ENCODE data around the gene ORAI2.

GRCh38 chr7:102429141-102429899 lies 4.1 kb upstream of the ORAI2 start:
- no peak for TF ChIP-seq ASH2L (IDR thresholded peaks at IDR 0.05; ENCODE audit: borderline replicate concordance, low read depth)
- TF ChIP-seq CHD4 (IDR thresholded peaks at IDR 0.05), result no peak
- no peak for TF ChIP-seq NFIC (IDR thresholded peaks at IDR 0.05; ENCODE audit: low read depth, low read length)
- TF ChIP-seq USF1 (IDR thresholded peaks at IDR 0.05; ENCODE audit: borderline replicate concordance, extremely low read length, insufficient read depth, low read depth, low read length), result no peak
- no peak for TF ChIP-seq CTCF (IDR thresholded peaks at IDR 0.05 in 2 of 3, conservative IDR thresholded peaks at IDR 0.05 in 1 of 3; ENCODE audit: control insufficient read depth in 2 of 3, extremely low read depth in 1 of 3, insufficient read depth in 1 of 3, low read depth in 3 of 3, low read length in 3 of 3)
- no peak for TF ChIP-seq YBX1 (IDR thresholded peaks at IDR 0.05)
- no peak for TF ChIP-seq TBL1XR1 (IDR thresholded peaks at IDR 0.05; ENCODE audit: low read depth, low read length)
- no peak for TF ChIP-seq CBFB (IDR thresholded peaks at IDR 0.05; ENCODE audit: low read depth)
- no peak for TF ChIP-seq PKNOX1 (IDR thresholded peaks at IDR 0.05)
- TF ChIP-seq HCFC1 (IDR thresholded peaks at IDR 0.05; ENCODE audit: low read length), result no peak
- no peak for TF ChIP-seq TCF12 (IDR thresholded peaks at IDR 0.05; ENCODE audit: low read depth, low read length)
- TF ChIP-seq ZBTB33 (IDR thresholded peaks at IDR 0.05), result no peak

All from GM12878 (cell line).